PC-9 (cell line): ENCODE data around the gene IL1F10.

ENCODE experiments used
- CTCF ChIP-seq: fragments of 200-600 bp; sonication (generic); conservative IDR thresholded peaks from 2 replicates; pipeline ENCODE4 v1.6.1; 2017; ENCODE audit warnings: mixed run types, antibody characterized with exemption, mild to moderate bottlenecking, moderate library complexity
- EZH2 ChIP-seq: fragments of 200-600 bp; sonication (generic); IDR thresholded peaks from 2 replicates; pipeline ENCODE4 v1.8.0; 2017; ENCODE audit warnings: antibody characterized with exemption, low read depth

- TF ChIP-seq EZH2 = no peak
- TF ChIP-seq CTCF = no peak
Observed at GRCh38 chr2:113076954-113077669, 9.3 kb downstream of the IL1F10 start.
